K562 (cell line): ENCODE measurements around the gene SRBD1. TPM values are rescaled to one million over a fixed set of nuclear protein-coding genes. Genes with fewer than 3 reads are reported as not detected.
A peak's percentile ranks its signal among the peaks of the same experiment; 100 is the strongest.

Experiments used
- ETV6 ChIP-seq, 3 experiments: fragments of 150-350 bp in 1 of 3; sonication (generic) in 1 of 3; formaldehyde crosslinking in 1 of 3; IDR thresholded peaks; 2 replicates each; pipeline versions ENCODE4 v1.6.1 to v1.8.0; 2014 to 2022; ENCODE audit warnings: borderline replicate concordance in 2 of 3, low read depth in 2 of 3, antibody characterized with exemption in 1 of 3, low read length in 1 of 3, mild to moderate bottlenecking in 1 of 3, missing genetic modification reagents in 1 of 3
- EWSR1 ChIP-seq: fragments of 450-650 bp; IDR thresholded peaks from 2 replicates; pipeline ENCODE4 v1.6.1; 2018; ENCODE audit warnings: borderline replicate concordance, mild to moderate bottlenecking, low read depth, moderate library complexity; ENCODE audit not compliant: partially characterized antibody
- FOS ChIP-seq: IDR thresholded peaks from 3 replicates; pipeline ENCODE4 v1.6.1; 2011; ENCODE audit not compliant: insufficient read length; ENCODE audit errors: extremely low read depth
- MAFK ChIP-seq: IDR thresholded peaks from 2 replicates; pipeline ENCODE4 v1.6.1; 2011; ENCODE audit warnings: low read length, improper control_type of control experiment
- MAX ChIP-seq: sonication (generic); formaldehyde crosslinking; IDR thresholded peaks from 2 replicates; pipeline ENCODE4 v1.9.0; 2022; ENCODE audit warnings: mild to moderate bottlenecking, missing genetic modification reagents
- NFIX ChIP-seq: fragments of 250-450 bp; sonication (Bioruptor Pico); IDR thresholded peaks from 2 replicates; pipeline ENCODE4 v1.4.0; 2020; ENCODE audit warnings: low read depth, mild to moderate bottlenecking, moderate library complexity
- TAF7 ChIP-seq: fragments of 450-650 bp; IDR thresholded peaks from 2 replicates; pipeline ENCODE4 v1.6.1; 2016; ENCODE audit warnings: missing genetic modification characterization, missing compliant biosample characterization
- YY1 ChIP-seq, 3 experiments: IDR thresholded peaks; 2 replicates each; pipeline ENCODE4 v1.6.1; 2011; ENCODE audit warnings: low read length in 2 of 3, mild to moderate bottlenecking in 2 of 3, moderate library complexity in 2 of 3, borderline replicate concordance in 1 of 3, control low read depth in 1 of 3, low read depth in 1 of 3; ENCODE audit not compliant: insufficient read depth in 3 of 3, insufficient replicate concordance in 2 of 3, control insufficient read depth in 1 of 3, insufficient read length in 1 of 3; ENCODE audit errors: extremely low read depth in 1 of 3
- ZBTB40 ChIP-seq, 2 experiments: fragments of 450-650 bp in 1 of 2; sonication (generic) in 1 of 2; formaldehyde crosslinking in 1 of 2; IDR thresholded peaks; 2 replicates each; pipeline versions ENCODE4 v1.7.1 to v1.9.0; 2016 to 2022; ENCODE audit warnings: inconsistent platforms in 1 of 2, mild to moderate bottlenecking in 1 of 2, missing genetic modification reagents in 1 of 2
- polyA plus RNA-seq, 8 experiments: library from polyadenylated mRNA; depleted of rRNA in 4 of 8; stranded (reverse) in 5 of 8; unstranded in 3 of 8; fragments of >200 nt; fragmentation: Nextera tagmentation in 2 of 8; fragmentation: Illumina TruSeq in 1 of 8; extraction: Ambion mirVana in 2 of 8; extraction: Trizol in 1 of 8; gene quantifications; 2 replicates each; pipeline versions ENCODE4 v1.2.1 to v1.2.3, GENCODE V29; 2011 to 2014; ENCODE audit warnings: inconsistent platforms in 1 of 8, missing spikeins in 1 of 8
- total RNA-seq, 7 experiments: library from RNA; depleted of rRNA in 6 of 7; stranded (reverse); fragments of >200 nt in 6 of 7; fragmentation: Illumina TruSeq in 2 of 7; extraction: Trizol in 2 of 7; gene quantifications; 2 replicates each; pipeline versions ENCODE4 v1.2.1 to v1.2.3, GENCODE V29; 2011 to 2021; ENCODE audit warnings: low replicate concordance in 1 of 7
- TF ChIP-seq, protein P1 (sequence below): fragments of 250-450 bp; sonication (Bioruptor Pico); IDR thresholded peaks from 2 replicates; pipeline ENCODE4 v1.8.0; 2021; ENCODE audit warnings: moderate library complexity, mild to moderate bottlenecking, inconsistent platforms
- TF ChIP-seq, protein P2 (sequence below): fragments of 450-650 bp; formaldehyde crosslinking; IDR thresholded peaks from 2 replicates; pipeline ENCODE4 v1.4.0; 2022; ENCODE audit warnings: missing genetic modification characterization
- TF ChIP-seq, protein P3 (sequence below), 3 experiments: fragments of 200-800 bp in 1 of 3; sonication (Bioruptor generic) in 1 of 3; sonication (generic) in 1 of 3; formaldehyde crosslinking in 1 of 3; IDR thresholded peaks; 2 replicates each; pipeline versions ENCODE4 v1.6.1 to v1.8.0; 2016 to 2022; ENCODE audit warnings: mild to moderate bottlenecking in 2 of 3, missing compliant biosample characterization in 2 of 3, missing genetic modification characterization in 2 of 3, missing genetic modification reagents in 1 of 3

SRBD1 gene
- total and polyA plus RNA-seq, 9 of the 15 experiments (the other 6 are each of a cell fraction or from before 2014, with no cell fraction given): 6.9 to 23.2 (median 14.7) TPM

DNA sequence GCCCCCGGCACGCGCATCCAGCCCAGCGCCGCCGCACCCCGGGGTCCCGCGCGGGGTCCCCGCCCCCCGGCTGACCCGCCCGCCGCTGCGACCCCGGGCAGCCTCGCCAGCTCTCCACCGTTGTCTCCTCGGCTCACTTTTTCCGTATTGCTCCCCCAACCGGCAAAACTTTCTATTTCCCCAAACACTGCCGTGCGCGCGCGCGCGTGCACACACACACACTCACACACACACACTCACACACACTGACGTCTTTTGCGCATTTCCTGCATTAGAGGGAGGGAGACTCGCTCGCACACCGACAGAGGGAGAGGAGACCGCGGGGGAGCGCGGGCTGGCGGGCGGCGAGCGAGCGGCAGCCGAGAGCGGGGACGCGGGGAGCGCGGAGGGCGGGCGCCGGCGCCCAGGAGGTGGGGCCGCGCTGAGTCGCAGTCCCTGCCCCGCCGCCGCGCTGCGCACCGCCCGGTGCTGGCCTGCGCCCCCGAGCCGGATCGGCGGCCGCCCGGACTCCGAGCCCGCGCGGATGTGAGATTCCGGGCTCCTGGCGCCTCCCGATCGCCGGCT is 39.9 kb upstream of the SRBD1 start (continued):
- TF ChIP-seq MAX (CRISPR knock-in tag) (no peak), ZBTB40 (IDR thresholded peaks at IDR 0.05) (peak; percentile 36; the same call in 1 of the 2 replicates), ZBTB40 (CRISPR knock-in tag; IDR thresholded peaks at IDR 0.05) (no peak), MAFK (no peak), NFIX (CRISPR knock-in tag) (no peak), YY1 (IDR thresholded peaks at IDR 0.05; ENCODE audit: borderline replicate concordance in 1 of 3, control insufficient read depth in 1 of 3, extremely low read depth in 1 of 3, insufficient read depth in 3 of 3, insufficient read length in 1 of 3, insufficient replicate concordance in 2 of 3, low read depth in 1 of 3, low read length in 2 of 3) (no peak), EWSR1 (no peak), TAF7 (tag) (no peak), FOS (no peak), ETV6 (IDR thresholded peaks at IDR 0.05; ENCODE audit: borderline replicate concordance in 1 of 2, low read depth in 2 of 2, low read length in 1 of 2) (peak in 1 of 2 experiments; percentile 49; a peak in 1 of 4 replicates), ETV6 (CRISPR knock-in tag; IDR thresholded peaks at IDR 0.05; ENCODE audit: borderline replicate concordance) (no peak)
- TF ChIP-seq, protein P1, sequence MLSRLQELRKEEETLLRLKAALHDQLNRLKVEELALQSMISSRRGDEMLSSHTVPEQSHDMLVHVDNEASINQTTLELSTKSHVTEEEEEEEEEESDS (CRISPR knock-in tag): no peak
- TF ChIP-seq, protein P2, sequence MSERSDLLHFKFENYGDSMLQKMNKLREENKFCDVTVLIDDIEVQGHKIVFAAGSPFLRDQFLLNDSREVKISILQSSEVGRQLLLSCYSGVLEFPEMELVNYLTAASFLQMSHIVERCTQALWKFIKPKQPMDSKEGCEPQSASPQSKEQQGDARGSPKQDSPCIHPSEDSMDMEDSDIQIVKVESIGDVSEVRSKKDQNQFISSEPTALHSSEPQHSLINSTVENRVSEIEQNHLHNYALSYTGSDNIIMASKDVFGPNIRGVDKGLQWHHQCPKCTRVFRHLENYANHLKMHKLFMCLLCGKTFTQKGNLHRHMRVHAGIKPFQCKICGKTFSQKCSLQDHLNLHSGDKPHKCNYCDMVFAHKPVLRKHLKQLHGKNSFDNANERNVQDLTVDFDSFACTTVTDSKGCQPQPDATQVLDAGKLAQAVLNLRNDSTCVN (CRISPR knock-in tag): 0 out of 2 replicates have a peak, but pooled peaks have one; percentile 41
- TF ChIP-seq, protein P3, sequence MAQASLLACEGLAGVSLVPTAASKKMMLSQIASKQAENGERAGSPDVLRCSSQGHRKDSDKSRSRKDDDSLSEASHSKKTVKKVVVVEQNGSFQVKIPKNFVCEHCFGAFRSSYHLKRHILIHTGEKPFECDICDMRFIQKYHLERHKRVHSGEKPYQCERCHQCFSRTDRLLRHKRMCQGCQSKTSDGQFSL (CRISPR knock-in tag; IDR thresholded peaks at IDR 0.05): peak; percentile 71; the same call in 1 of the 2 replicates
- TF ChIP-seq, protein P3 (tag; IDR thresholded peaks at IDR 0.05): 0 out of 4 replicates have a peak, but pooled peaks of 1 of the 2 experiments have one; percentile 10
